Kidney (tissue), 14 donors: Measurements from ENCODE around the gene ANKS1B. TPM values are rescaled to one million over a fixed set of nuclear protein-coding genes. Genes with fewer than 3 reads are reported as not detected.

Experiments used
- DNase-seq, 5 donors: peaks; one replicate each; pipeline ENCODE4 v3.0.0-alpha.2; 2013 to 2020
- FAIRE-seq: peaks from 2 replicates; lab custom pipeline; 2012; peaks lifted over from hg19 to GRCh38; lab: Jason Lieb, UNC
- H3K27ac ChIP-seq, 2 donors: one replicate each; pipeline ENCODE4 v1.7.0; 2013; ENCODE audit warnings: low read depth in 2 of 2, low read length in 2 of 2, inconsistent platforms in 1 of 2
- H3K27me3 ChIP-seq: one replicate; pipeline ENCODE4 v1.7.1; 2013; ENCODE audit warnings: low read length, inconsistent platforms; ENCODE audit not compliant: control insufficient read depth, insufficient read depth
- H3K36me3 ChIP-seq, 3 donors: one replicate each; pipeline versions ENCODE4 v1.7.0 to v1.7.1; 2013; ENCODE audit warnings: low read length in 3 of 3, control low read depth in 1 of 3, inconsistent platforms in 1 of 3; ENCODE audit not compliant: insufficient read depth in 3 of 3, control insufficient read depth in 2 of 3
- H3K4me1 ChIP-seq, 3 donors: one replicate each; pipeline versions ENCODE4 v1.7.0 to v1.7.1; 2013; ENCODE audit warnings: low read length in 3 of 3, inconsistent platforms in 1 of 3, low read depth in 1 of 3; ENCODE audit not compliant: control insufficient read depth in 2 of 3, insufficient read depth in 2 of 3
- H3K4me3 ChIP-seq, 3 donors: one replicate each; pipeline versions ENCODE4 v1.7.0 to v1.8.1; 2013; ENCODE audit warnings: low read length in 3 of 3, control low read depth in 1 of 3, inconsistent platforms in 1 of 3
- H3K9ac ChIP-seq, 3 donors: one replicate each; pipeline versions ENCODE4 v1.7.0 to v1.7.1; 2013; ENCODE audit warnings: low read length in 3 of 3, control low read depth in 1 of 3, inconsistent platforms in 1 of 3
- H3K9me3 ChIP-seq, 3 donors: one replicate each; pipeline versions ENCODE4 v1.7.0 to v1.7.1; 2013; ENCODE audit warnings: low read length in 3 of 3, control low read depth in 1 of 3, inconsistent platforms in 1 of 3; ENCODE audit not compliant: control insufficient read depth in 2 of 3, insufficient read depth in 1 of 3
- intact Hi-C: fragments of 100-400 bp; cut with DNase I; formaldehyde crosslinking; loops from one replicate; pipeline ENCODE4 v1.11.1; 2022
- polyA plus RNA-seq: library from polyadenylated mRNA; stranded (reverse); fragments of 350-450 nt; fragmentation: Illumina TruSeq; extraction: RNeasy Lipid Tissue Mini Kit (QIAGEN cat#74804); gene quantifications from one replicate; pipeline ENCODE4 v1.2.3, GENCODE V29; 2014; ENCODE audit warnings: low read depth, low replicate concordance; ENCODE audit not compliant: insufficient read depth
- total RNA-seq: library from RNA; stranded (reverse); fragmentation: NEBNext Ultra II Directional; extraction: Animal tissue kit (Norgen Biotek cat#: 25700); gene quantifications from one replicate; pipeline ENCODE4 v1.2.1, GENCODE V29; 2021
- TF ChIP-seq, protein P1 (sequence below): IDR thresholded peaks from 3 replicates; pipeline ENCODE4 v1.5.1; 2012; ENCODE audit warnings: mild to moderate bottlenecking, moderate library complexity, borderline replicate concordance; ENCODE audit not compliant: insufficient read depth; ENCODE audit errors: extremely low read depth
- donor health status: control.
- donor health status: control.
- donor health status: control.
- donor health status: control.
- donor health status: control.
- donor health status: DM: yes; HTN: yes; CAD: no.
- donor health status: Normal renal cell carcinoma (clear cell type).

The ANKS1B gene
- total and polyA plus RNA-seq, 2 donors from 2014 or later, result 1.7 to 5.8 TPM

DNA sequence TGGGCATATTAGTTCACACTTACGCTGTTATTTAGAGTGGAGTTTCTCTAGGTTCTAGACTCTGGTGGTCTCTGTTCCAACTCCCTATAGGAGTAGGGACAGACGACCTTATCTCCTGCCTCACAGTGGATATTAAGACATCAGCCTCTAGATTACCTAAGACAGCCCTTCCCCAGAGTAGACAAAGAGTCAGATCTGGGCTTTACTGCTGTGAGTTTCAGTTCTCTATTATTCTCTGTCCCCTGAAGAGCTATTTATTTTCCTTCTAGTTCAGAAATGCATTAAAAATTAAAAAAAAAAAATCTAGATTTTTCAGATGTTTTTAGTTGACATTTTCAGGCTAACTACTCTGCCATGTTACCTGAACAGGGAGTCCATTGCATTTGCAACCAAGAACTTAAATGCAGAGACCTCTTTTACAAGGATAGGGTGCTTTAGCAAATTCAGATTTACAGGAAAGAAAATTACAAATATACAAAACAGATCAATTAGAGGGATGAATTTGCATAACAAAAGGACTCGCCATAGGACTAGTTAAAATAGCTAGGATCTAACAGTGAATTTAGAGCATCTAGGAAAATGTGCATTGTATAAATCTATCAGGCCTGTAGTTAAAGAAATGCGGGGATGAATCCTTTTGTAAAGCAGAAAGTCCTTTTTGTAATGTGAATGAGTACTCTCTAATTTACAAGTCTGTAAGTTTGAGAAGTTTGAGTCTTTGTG is 958.2 kb downstream of the ANKS1B start:
- Histone ChIP-seq H3K4me1 (peaks cover 0 to 3% (median 0%) of the 10 kb centered on the region in 3 donors), H3K27me3 (no peaks in the 10 kb centered on the region), H3K9ac (no peak overlapping the region), H3K27ac (no peak overlapping the region), H3K36me3 (no peaks in the 10 kb centered on the region), H3K9me3 (no peaks in the 10 kb centered on the region), H3K4me3 (no peak overlapping the region)
- FAIRE-seq, result no peak
- no peak for DNase-seq
- intact Hi-C loops, result no loop called here
- TF ChIP-seq, protein P1, sequence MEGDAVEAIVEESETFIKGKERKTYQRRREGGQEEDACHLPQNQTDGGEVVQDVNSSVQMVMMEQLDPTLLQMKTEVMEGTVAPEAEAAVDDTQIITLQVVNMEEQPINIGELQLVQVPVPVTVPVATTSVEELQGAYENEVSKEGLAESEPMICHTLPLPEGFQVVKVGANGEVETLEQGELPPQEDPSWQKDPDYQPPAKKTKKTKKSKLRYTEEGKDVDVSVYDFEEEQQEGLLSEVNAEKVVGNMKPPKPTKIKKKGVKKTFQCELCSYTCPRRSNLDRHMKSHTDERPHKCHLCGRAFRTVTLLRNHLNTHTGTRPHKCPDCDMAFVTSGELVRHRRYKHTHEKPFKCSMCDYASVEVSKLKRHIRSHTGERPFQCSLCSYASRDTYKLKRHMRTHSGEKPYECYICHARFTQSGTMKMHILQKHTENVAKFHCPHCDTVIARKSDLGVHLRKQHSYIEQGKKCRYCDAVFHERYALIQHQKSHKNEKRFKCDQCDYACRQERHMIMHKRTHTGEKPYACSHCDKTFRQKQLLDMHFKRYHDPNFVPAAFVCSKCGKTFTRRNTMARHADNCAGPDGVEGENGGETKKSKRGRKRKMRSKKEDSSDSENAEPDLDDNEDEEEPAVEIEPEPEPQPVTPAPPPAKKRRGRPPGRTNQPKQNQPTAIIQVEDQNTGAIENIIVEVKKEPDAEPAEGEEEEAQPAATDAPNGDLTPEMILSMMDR, result no peak

DNA sequence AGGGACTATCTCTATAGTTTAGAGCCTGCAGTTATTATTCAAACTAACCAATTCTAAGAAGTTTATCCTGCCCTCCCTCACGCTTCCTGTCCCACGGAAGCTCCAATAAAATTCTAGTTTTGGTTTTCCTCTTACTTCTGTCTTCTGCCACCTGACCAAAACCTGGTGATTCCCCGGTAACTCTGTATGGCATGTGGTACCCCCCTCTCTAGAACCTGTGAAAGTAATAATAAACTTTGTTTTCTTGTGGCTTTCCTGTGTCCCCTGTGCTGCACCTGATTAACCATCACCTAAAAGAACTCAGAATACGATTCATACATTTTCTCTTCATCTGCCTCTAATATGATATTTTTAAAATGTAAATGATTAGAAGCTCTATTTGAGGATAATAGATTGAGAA is 959.9 kb downstream of the ANKS1B start:
- Histone ChIP-seq H3K4me1 (peaks cover 0 to 3% (median 0%) of the 10 kb centered on the region in 3 donors), H3K27ac (no peak overlapping the region), H3K4me3 (no peak overlapping the region), H3K9me3 (no peaks in the 10 kb centered on the region), H3K9ac (no peak overlapping the region), H3K36me3 (no peaks in the 10 kb centered on the region), H3K27me3 (no peaks in the 10 kb centered on the region)
- TF ChIP-seq, protein P1, result no peak
- no peak for DNase-seq
- FAIRE-seq, result no peak
- intact Hi-C loops, result no loop called here

DNA sequence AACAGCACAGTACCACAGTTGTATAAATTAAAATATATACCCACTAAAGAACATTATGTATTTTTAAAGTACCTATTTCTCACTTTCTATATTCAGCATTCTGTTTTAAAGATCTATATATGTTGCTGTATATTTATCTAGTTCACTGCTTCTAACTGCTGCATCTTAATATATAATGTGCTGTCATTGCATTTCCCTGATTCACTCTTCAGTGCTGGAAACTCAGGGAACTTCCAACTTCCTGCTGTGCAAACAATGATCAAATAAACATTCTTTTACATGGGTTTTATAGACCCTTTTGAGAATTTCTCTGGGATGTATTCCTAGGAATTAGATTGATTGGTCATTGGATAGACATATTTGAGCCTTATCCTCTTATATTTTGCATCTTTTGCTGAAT is 960.5 kb downstream of the ANKS1B start:
- no peaks in the 10 kb centered on the region for H3K36me3 ChIP-seq
- TF ChIP-seq, protein P1, result no peak
- H3K4me1 ChIP-seq, result no peaks in the 10 kb centered on the region
- H3K27ac ChIP-seq, result no peak overlapping the region
- H3K4me3 ChIP-seq, result no peak overlapping the region
- no peaks in the 10 kb centered on the region for H3K9me3 ChIP-seq
- DNase-seq, result no peak
- FAIRE-seq, result no peak
- no peak overlapping the region for H3K9ac ChIP-seq
- no peaks in the 10 kb centered on the region for H3K27me3 ChIP-seq
- intact Hi-C loops, result no loop called here
